Measurements from ENCODE around the gene PCSK6.

Gene PCSK6

GRCh38 chr15:101444807-101445508 is 44.5 kb downstream of the PCSK6 start:
- no peak for ATAC-seq
- no peak for TF ChIP-seq RARB (CRISPR knock-in tag; IDR thresholded peaks at IDR 0.05)
- TF ChIP-seq ZFP30 (CRISPR knock-in tag; IDR thresholded peaks at IDR 0.05): no peak
- no peak for TF ChIP-seq PPARA (CRISPR knock-in tag; IDR thresholded peaks at IDR 0.05; ENCODE audit: borderline replicate concordance)
- TF ChIP-seq ZC3H10 (CRISPR knock-in tag; IDR thresholded peaks at IDR 0.05): no peak
- TF ChIP-seq TCF4 (CRISPR knock-in tag; IDR thresholded peaks at IDR 0.05; ENCODE audit: borderline replicate concordance): no peak
- no peak for TF ChIP-seq BACH2 (CRISPR knock-in tag; IDR thresholded peaks at IDR 0.05; ENCODE audit: borderline replicate concordance)
- no peak for TF ChIP-seq SNAI2 (CRISPR knock-in tag; IDR thresholded peaks at IDR 0.05)
- no peak for TF ChIP-seq ESRRG (CRISPR knock-in tag; IDR thresholded peaks at IDR 0.05)
- TF ChIP-seq ZNF8 (CRISPR knock-in tag; IDR thresholded peaks at IDR 0.05): no peak
- TF ChIP-seq OSR1 (CRISPR knock-in tag; IDR thresholded peaks at IDR 0.05): no peak
- TF ChIP-seq TSHZ2 (CRISPR knock-in tag; IDR thresholded peaks at IDR 0.05): no peak
- no peak for TF ChIP-seq ISL1 (CRISPR knock-in tag; IDR thresholded peaks at IDR 0.05)
- TF ChIP-seq ZNF70 (CRISPR knock-in tag; IDR thresholded peaks at IDR 0.05): no peak
- TF ChIP-seq ARNTL (CRISPR knock-in tag; IDR thresholded peaks at IDR 0.05; ENCODE audit: borderline replicate concordance, low read depth): no peak
- TF ChIP-seq TOX (CRISPR knock-in tag; IDR thresholded peaks at IDR 0.05; ENCODE audit: borderline replicate concordance): no peak
- no peak for TF ChIP-seq GLIS3 (CRISPR knock-in tag; IDR thresholded peaks at IDR 0.05)
- TF ChIP-seq PATZ1 (CRISPR knock-in tag; IDR thresholded peaks at IDR 0.05; ENCODE audit: borderline replicate concordance): no peak
- TF ChIP-seq CSDC2 (CRISPR knock-in tag; IDR thresholded peaks at IDR 0.05): no peak
- TF ChIP-seq CREB5 (CRISPR knock-in tag; IDR thresholded peaks at IDR 0.05; ENCODE audit: low read depth): no peak
- TF ChIP-seq ZNF565 (CRISPR knock-in tag; conservative IDR thresholded peaks at IDR 0.05; ENCODE audit: low read depth): no peak

- TF ChIP-seq PPARA (CRISPR knock-in tag; IDR thresholded peaks at IDR 0.05; ENCODE audit: borderline replicate concordance) (no peak), TCF4 (CRISPR knock-in tag; IDR thresholded peaks at IDR 0.05; ENCODE audit: borderline replicate concordance) (no peak), TSHZ2 (CRISPR knock-in tag; IDR thresholded peaks at IDR 0.05) (no peak), OSR1 (CRISPR knock-in tag; IDR thresholded peaks at IDR 0.05) (no peak), SNAI2 (CRISPR knock-in tag; IDR thresholded peaks at IDR 0.05) (no peak), TOX (CRISPR knock-in tag; IDR thresholded peaks at IDR 0.05; ENCODE audit: borderline replicate concordance) (no peak), CSDC2 (CRISPR knock-in tag; IDR thresholded peaks at IDR 0.05) (no peak)
- ATAC-seq: no peak
These were observed 45.5 kb downstream of the PCSK6 start for GRCh38 chr15:101444015-101444414.

GRCh38 chr15:101442272-101442671 is 47.2 kb downstream of the PCSK6 start:
- ATAC-seq: no peak
- TF ChIP-seq TCF4 (CRISPR knock-in tag; IDR thresholded peaks at IDR 0.05; ENCODE audit: borderline replicate concordance) (no peak), ZFP30 (CRISPR knock-in tag; IDR thresholded peaks at IDR 0.05) (no peak), ZFP3 (CRISPR knock-in tag; IDR thresholded peaks at IDR 0.05) (no peak), ZC3H10 (CRISPR knock-in tag; IDR thresholded peaks at IDR 0.05) (no peak), SNAI2 (CRISPR knock-in tag; IDR thresholded peaks at IDR 0.05) (no peak), CREB5 (CRISPR knock-in tag; IDR thresholded peaks at IDR 0.05; ENCODE audit: low read depth) (no peak), OSR1 (CRISPR knock-in tag; IDR thresholded peaks at IDR 0.05) (no peak), CSDC2 (CRISPR knock-in tag; IDR thresholded peaks at IDR 0.05) (no peak), ESRRG (CRISPR knock-in tag; IDR thresholded peaks at IDR 0.05) (no peak), ZNF70 (CRISPR knock-in tag; IDR thresholded peaks at IDR 0.05) (no peak), ISL1 (CRISPR knock-in tag; IDR thresholded peaks at IDR 0.05) (no peak), GLIS3 (CRISPR knock-in tag; IDR thresholded peaks at IDR 0.05) (no peak), PPARA (CRISPR knock-in tag; IDR thresholded peaks at IDR 0.05; ENCODE audit: borderline replicate concordance) (no peak), PATZ1 (CRISPR knock-in tag; IDR thresholded peaks at IDR 0.05; ENCODE audit: borderline replicate concordance) (no peak), RARB (CRISPR knock-in tag; IDR thresholded peaks at IDR 0.05) (no peak)

Measured in SK-N-SH treated with all-trans-retinoic acid at 6 μM for 48 hours (cell line).